MV-4-11 (cell line): ENCODE results near the gene PPARGC1A.

Experiments
- DNase-seq: peaks from one replicate; lab custom pipeline; 2025; lab: John Stamatoyannopoulos, UW

The PPARGC1A gene

GRCh38 chr4:23770011-23770410 is 119.8 kb downstream of the PPARGC1A start:
- no peak for DNase-seq

DNA sequence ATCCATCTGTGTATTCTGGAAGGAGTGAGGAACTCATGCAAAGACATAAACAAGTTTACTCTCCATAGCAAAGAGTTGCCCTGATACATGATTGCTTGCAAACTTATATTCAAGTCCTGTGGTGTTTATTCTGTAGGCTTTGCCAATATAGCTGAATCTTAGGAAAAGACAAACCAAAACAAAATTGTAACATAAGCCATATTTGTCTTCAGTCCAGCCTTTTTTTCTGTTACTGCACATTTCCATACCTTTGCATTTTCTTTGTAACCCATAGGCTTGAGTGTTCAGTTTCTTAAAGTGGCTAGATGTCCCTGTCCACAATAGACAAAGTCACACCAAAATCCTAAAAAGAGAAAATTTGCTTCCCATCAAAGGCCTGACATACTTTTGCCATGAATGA is 120.4 kb downstream of the PPARGC1A start:
- DNase-seq: no peak

GRCh38 chr4:23768541-23768940 is 121.3 kb downstream of the PPARGC1A start:
- no peak for DNase-seq

DNA sequence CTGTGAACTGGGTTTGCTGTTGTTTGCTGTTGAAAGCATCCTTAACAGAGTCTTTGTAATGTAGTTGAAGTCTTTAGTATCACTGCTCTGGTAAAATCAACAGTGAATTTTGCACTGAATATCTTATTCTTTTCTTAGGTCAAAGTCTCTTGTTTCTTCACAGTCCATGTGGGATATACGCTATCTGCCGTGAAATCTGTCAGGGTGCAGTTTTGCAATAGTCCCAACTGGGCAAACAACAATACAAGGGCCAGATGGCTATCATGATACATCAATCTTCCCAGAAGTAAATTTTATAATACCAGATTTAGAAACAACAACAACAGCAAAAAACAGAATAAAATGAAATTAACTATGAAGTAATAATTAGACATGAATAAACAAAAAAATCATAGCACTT is 123.5 kb downstream of the PPARGC1A start:
- no peak for DNase-seq

DNA sequence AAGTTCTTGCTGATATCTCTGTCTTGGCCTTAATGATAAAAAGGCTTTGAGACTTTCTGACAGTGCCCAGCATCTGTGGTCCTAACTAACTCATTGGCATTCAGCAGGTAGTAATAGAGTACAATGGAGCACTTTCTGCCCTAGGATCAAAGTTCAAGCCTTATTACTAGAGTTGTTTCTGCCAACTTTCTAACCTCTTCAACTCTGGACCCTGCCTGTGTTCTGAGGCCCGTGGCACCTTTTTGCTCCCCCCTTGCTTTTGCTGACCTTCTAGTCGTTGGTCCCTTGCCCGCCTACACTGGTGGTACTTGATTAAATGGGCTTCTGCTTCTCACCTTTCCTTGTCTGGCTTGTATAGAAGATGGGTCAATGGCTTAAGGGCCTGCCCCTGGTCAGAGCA is 126.3 kb downstream of the PPARGC1A start:
- no peak for DNase-seq

GRCh38 chr4:23762551-23762950 is 127.3 kb downstream of the PPARGC1A start:
- no peak for DNase-seq

DNA sequence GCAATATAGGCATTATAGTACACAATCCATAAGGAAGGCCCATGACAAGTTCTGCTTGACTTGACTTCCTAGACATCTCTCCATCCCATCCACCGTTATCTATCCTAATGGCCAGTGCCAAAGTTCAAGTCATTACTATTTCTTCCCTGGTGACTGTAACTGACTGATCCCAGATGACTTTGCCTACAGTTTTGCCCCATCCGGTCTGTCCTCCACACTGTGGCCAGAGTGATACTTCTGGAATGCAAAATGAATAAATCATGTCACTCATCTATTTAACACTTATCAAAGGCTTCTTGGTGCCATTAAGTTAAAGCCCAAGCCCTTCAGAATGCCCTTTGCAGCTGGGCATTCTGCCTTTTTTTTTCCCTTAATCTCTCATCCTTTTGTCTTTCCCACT is 130.8 kb downstream of the PPARGC1A start:
- DNase-seq: no peak

GRCh38 chr4:23754688-23755087 is 135.2 kb downstream of the PPARGC1A start:
- no peak for DNase-seq

- DNase-seq: no peak
Measured at GRCh38 chr4:23750125-23750524, 139.7 kb downstream of the PPARGC1A start.

- DNase-seq: no peak
Measured at GRCh38 chr4:23747281-23747735, 142.5 kb downstream of the PPARGC1A start.

DNA sequence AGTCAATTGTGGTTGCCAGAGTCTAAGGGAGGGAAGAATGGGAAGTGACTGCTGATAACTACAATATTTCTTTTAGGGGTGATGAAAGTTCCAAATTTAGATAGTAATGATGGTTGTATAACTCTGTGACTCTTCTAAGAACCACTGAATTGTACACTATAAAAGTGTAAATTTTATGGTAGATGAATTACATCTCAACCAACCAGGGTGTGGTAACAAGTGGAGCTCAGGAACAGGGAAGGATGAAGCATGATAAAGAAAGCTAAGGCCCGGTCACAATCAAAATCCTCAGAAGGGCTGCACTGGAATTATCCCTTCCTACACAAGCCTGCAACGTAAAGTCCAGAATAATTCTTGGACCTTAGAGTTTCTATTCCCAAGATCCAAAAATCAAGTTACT is 143.2 kb downstream of the PPARGC1A start:
- no peak for DNase-seq

DNA sequence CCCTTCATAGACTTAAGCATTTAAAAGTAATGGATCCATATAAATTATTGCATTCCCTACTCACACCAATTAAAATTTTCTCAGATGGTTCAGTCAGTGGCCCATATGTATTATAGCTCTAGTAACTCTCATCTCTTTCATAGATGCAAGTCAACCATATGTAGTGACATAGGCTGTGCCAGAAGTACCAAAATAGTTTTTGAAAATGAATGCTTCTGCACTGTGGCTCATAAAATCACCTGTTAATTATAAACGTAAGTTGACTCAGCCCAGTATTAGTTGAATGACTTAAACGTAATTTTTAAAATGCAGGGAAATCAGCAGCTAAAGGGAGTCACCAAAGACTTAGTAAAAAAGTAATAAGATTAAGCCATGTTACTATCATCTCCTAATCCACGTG is 143.8 kb downstream of the PPARGC1A start:
- no peak for DNase-seq

- DNase-seq: no peak
Measured at GRCh38 chr4:23745377-23745776, 144.5 kb downstream of the PPARGC1A start.
